GM12878 (cell line): Measurements from ENCODE around the gene FAM228A.

Source experiments
- E4F1 ChIP-seq: fragments of 450-650 bp; IDR thresholded peaks from 2 replicates; pipeline ENCODE4 v1.6.1; 2018; ENCODE audit warnings: borderline replicate concordance, mild to moderate bottlenecking; ENCODE audit not compliant: partially characterized antibody
- HDAC2 ChIP-seq: fragments of 200-600 bp; sonication (generic); IDR thresholded peaks from 2 replicates; pipeline ENCODE4 v1.6.1; 2017
- POLR2A ChIP-seq: IDR thresholded peaks from 2 replicates; pipeline ENCODE4 v1.6.1; 2011; ENCODE audit warnings: low read depth, mild to moderate bottlenecking, low read length
- POLR2AphosphoS5 ChIP-seq: IDR thresholded peaks from 2 replicates; pipeline ENCODE4 v1.6.1; 2011; ENCODE audit warnings: mild to moderate bottlenecking, low read length, inconsistent platforms

- TF ChIP-seq HDAC2 (no peak), POLR2A (no peak), POLR2AphosphoS5 (no peak), E4F1 (no peak)
Measured at GRCh38 chr2:24162494-24162893, 12.4 kb upstream of the FAM228A start.
